Measurements from ENCODE around the gene RPL19.

GRCh38 chr17:39225959-39226683, 26.0 kb downstream of the RPL19 start:
- TF ChIP-seq POLR2A (IDR thresholded peaks at IDR 0.05) (no peak), CTCF (IDR thresholded peaks at IDR 0.05) (no peak)

Measured in body of pancreas (tissue), 4 donors.